GM19043 (cell line): ENCODE measurements around the gene OR5T1.

Experiments used
- ATAC-seq: cut with Tn5 transposase; IDR thresholded peaks from one replicate; pipeline ENCODE4 v1.9.1; 2021; ENCODE audit warnings: low read depth; ENCODE audit not compliant: unreplicated experiment

Gene OR5T1

DNA sequence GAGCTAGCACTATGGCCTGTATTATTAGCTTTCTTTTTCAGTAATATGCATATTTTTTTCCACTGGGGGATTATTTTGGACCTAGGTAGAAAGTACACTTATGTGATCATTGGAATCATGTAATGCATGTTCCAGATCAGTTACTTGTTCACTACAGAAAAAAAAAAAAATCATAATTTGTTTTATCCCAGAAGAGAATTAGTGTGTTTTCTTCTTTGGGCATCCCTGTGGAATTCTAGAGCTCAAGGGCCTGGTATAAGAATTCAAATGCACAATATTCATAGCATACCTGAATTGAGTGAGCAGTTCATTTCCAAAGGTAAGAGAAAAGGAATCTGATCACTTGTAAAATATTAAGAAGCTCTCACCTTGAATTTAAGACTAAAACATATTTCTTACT lies at the start of gene OR5T1:
Gene OR5T1, plus strand, starts transcription at position 301 of the 400 bp plus-strand sequence. CDS start 1,485 bp downstream, outside the sequence.
- no peak for ATAC-seq

DNA sequence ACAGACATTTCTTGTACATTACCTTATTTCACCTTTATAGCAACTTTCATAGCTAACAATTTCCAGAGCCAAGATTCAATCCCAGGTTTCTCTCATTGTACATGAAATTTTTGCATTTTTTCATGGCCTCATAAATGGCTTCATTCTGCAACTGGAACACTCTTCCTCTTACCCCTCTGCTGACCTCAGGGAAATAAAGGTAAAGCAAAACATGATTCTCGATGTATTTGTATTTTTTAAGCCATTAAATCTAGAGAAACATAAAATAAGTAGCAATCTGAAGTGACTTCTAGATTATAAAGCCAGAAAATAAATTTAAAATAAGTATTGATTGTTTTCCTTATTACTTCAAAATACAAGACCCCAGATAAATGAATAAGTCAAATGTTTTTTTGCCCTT lies 39.8 kb upstream of the OR5T1 start, which contains the start of gene OR5T2:
Gene OR5T2, minus strand, starts transcription at position 101 of the 400 bp plus-strand sequence. CDS start 1,193 bp downstream, outside the sequence.
- no peak for ATAC-seq

DNA sequence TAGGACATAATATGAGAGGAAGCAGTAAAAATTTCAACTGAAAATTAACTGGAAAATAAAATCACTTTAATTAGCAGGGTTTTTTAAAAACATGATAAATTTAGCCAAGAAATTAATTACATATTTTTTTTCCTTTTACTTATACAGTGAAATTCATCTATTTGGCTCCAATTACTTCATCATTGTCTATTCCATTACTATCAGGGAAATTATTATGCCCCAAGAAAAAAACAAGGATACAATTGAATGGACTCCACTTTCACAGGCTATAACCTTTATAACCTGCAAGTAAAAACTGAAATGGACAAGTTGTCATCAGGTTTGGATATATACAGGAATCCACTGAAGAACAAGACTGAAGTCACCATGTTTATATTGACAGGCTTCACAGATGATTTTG lies 22.0 kb upstream of the OR5T1 start, which contains the start of gene OR5T3:
Gene OR5T3, plus strand, starts transcription at position 301 of the 400 bp plus-strand sequence. Its CDS starts 0 bp downstream, at position 301.
- no peak for ATAC-seq

DNA sequence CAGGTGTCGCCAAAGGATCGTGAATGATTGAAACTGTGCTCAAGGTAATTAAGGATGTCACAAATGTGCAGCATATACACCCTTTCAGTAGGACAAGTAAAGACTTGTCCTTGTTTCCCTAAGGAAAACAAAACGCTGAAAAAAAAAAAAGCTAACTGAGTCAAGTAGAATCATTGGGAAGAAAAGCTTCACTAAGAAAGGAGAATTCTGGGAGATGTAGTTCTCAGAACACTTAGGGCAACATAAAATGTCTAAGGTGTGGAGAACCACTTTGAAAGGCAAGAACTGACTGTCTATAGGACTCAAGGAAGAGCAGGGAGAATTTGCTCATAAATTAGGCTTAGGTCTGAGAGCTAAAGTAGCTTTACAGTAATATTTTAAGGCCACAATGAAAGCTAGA lies 2.9 kb upstream of the OR5T1 start:
- ATAC-seq, result no peak

DNA sequence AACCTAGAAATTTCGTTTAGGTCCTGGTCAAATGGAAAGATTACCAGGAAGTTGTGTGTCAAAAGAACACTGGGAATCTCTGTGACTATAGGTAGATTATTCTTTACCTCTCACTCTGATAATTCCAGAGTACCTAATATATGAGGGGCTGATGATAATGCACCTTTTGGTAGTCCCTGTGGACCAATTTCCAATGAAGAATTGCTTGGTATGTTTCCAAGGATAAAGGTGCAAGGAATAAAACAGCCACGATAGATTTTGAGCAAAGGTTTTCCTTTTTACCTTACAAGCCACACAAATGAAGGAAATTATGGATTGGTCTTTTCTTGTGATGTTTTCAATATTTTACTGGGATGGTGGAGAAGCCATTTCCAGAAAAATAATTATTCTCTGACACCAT lies 18.2 kb downstream of the OR5T1 start, which contains the start of gene OR8H1:
Gene OR8H1, minus strand, starts transcription at position 101 of the 400 bp plus-strand sequence. CDS start 1,192 bp downstream, outside the sequence.
- ATAC-seq, result no peak

DNA sequence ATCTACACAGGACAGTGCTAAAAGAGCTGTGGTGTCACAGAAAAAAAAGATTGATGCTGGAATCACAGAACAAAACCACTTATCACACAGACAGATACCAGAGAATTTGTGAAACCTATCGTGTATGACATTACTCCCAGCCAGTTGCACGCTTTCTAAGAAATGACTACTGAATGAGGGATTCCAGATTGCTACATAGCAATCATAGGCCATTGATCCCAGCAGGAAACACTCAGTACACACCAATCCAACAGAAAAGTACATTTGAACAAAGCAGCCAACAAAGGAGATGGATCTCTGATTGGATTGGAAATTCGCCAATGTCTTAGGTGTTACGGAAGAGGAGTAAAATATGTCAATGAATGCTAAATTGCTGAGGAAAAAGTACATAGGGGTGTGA lies 22.9 kb downstream of the OR5T1 start:
- no peak for ATAC-seq

DNA sequence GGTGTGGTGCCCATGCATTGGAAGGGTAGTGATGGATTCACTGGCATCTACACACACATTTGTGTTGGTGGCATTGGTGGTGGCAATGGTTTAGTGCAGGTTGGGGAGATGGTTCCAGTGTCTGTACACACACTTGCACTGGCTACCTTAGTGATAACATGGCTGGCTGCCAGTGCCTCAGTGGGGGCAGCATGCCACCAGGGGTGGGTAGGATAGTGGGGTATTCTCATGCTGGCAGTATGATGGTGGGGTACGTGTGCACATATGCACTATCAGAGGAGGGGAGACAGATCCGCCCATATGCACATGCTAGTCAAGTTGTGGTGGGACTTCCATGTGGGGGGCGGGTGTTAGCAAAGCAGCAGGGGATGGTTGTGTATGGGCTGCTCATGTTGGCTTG lies 33.9 kb downstream of the OR5T1 start:
- no peak for ATAC-seq

DNA sequence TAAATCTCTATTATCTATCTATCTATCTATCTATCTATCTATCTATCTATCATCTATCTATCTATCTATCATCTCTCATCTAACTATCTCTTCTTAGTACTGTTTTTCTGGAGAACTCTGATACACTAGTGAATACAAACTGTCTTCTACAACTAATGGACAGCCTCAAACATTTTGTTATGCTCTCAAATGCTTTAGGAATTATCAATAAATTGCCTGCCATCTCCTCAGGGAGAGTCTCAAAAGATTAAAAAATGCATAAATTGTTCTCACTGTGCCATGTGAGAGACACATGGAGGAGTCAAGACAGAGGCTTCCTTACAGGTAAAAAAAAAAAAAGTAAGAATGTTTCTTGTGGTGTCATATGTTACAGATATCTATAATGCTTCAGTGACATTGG lies 40.9 kb downstream of the OR5T1 start, which contains the start of gene OR8K3:
Gene OR8K3, plus strand, starts transcription at position 301 of the 400 bp plus-strand sequence. CDS start 3,163 bp downstream, outside the sequence.
- no peak for ATAC-seq
